Astrocyte of the hippocampus (primary cell): ENCODE results near the gene KIT.

Experiments used
- DNase-seq: peaks from one replicate; pipeline ENCODE4 v3.0.0; 2011; ENCODE audit warnings: low read depth, low spot score

Gene KIT

GRCh38 chr4:54700986-54701385 is 43.2 kb downstream of the KIT start:
- DNase-seq = no peak

GRCh38 chr4:54703182-54703581 is 45.4 kb downstream of the KIT start:
- no peak for DNase-seq

GRCh38 chr4:54707406-54707805 is 49.6 kb downstream of the KIT start:
- no peak for DNase-seq

GRCh38 chr4:54708339-54709279 is 50.9 kb downstream of the KIT start:
- no peak for DNase-seq

DNA sequence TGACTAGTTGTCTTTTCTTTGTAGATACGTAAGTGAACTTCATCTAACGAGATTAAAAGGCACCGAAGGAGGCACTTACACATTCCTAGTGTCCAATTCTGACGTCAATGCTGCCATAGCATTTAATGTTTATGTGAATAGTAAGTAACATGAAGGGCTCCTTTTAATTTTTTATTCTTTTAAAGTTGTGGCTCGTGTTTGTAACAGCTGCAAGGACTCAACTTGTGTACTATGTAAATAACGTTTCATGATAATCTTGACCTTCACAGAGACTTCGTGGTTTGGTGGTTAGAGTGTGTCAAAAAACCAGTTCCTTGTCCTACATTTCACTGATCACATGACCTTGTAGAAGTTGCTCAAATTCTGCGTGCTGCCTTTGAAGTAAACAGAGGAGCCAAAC is 51.6 kb downstream of the KIT start:
- no peak for DNase-seq

DNA sequence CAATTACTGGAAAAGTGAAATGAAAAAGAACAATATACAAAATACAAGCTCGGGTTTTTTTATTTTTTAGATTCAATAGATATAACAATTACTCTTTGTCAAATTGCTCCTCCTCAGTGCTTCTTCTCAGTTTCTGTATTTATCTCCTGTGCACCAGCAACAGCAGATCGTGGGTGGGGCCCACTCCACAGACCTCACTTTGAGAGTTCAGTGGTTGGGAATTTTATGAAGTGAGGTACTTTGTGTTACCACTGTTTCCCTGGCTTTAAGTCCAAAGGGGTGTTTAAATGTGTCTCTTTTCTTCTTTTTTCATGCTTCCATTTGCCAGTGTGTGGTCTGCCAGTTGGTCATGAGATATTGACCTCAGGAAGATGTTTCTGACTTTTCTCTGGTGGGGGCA is 54.4 kb downstream of the KIT start:
- DNase-seq = no peak

DNA sequence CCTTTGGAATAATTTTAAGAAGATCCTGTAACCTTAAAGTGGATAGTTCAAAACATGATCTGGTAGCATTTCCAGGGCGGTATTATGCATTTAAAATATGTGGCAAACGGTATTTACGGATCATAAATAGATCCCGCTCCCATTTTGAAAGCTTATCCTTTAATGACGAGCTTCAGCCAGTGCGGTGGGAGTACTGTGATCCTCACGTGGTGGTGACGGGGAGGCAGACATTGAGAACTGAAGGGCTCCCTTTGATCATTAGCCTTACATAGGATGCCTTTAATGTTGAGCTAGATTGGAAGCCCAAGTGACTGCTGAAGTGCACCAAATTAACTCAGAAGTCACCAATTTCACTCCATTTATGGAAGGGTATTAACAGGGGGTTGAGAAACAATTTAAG is 56.9 kb downstream of the KIT start:
- DNase-seq = no peak

- no peak for DNase-seq
Measured at GRCh38 chr4:54716478-54717065, 58.8 kb downstream of the KIT start.

GRCh38 chr4:54717694-54718093 is 59.9 kb downstream of the KIT start:
- DNase-seq = no peak

- peak; percentile 33 for DNase-seq
Measured at GRCh38 chr4:54719378-54719777, 61.6 kb downstream of the KIT start.

DNA sequence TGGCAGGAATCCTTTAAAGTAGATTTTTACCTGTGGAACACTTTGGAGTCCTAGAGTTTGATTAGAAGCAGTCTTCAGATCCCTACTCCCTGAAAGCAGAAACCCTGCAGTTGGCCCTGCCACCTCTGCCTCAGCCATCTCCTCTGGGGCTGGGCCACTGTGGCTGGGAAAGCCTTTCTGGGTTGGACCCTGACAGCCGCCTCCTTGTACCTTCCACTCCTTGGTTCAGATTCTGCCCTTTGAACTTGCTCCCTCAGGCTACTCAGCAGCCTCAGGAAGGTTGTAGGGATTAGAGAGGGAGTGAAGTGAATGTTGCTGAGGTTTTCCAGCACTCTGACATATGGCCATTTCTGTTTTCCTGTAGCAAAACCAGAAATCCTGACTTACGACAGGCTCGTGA is 65.5 kb downstream of the KIT start:
- DNase-seq = no peak

DNA sequence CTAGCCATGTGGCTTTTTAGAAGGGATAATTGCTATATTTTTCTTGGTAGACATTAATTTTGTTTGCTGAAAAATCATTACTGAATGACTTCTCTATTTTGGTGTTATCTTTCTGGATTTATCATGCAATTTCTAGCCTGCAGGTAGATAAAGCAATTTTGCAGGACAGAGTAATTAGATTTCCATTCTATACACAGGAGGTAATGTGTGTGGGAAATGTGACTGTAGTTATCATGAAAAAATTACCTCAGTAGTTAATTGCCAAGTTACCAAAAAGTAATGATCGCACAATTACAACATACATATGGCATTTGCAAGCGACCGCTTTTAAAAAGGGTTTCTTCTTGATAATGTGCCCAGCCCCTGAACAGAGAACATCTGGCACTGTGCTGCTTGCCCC is 66.1 kb downstream of the KIT start:
- no peak for DNase-seq

DNA sequence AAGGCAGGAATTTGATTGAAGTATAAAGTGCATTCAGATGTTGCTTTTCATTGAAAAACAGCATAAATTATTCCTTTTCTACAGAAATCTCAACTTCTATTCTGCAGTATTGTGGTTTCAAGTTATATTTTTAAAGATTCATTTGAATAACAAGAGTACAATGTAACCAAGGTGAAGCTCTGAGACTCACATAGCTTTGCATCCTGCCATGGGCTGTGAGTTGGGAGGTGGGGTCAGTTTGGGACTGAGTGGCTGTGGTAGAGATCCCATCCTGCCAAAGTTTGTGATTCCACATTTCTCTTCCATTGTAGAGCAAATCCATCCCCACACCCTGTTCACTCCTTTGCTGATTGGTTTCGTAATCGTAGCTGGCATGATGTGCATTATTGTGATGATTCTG is 69.2 kb downstream of the KIT start:
- DNase-seq = no peak

- no peak for DNase-seq
Measured at GRCh38 chr4:54727346-54727745, 69.6 kb downstream of the KIT start.

GRCh38 chr4:54728368-54728767 is 70.6 kb downstream of the KIT start:
- DNase-seq = no peak

DNA sequence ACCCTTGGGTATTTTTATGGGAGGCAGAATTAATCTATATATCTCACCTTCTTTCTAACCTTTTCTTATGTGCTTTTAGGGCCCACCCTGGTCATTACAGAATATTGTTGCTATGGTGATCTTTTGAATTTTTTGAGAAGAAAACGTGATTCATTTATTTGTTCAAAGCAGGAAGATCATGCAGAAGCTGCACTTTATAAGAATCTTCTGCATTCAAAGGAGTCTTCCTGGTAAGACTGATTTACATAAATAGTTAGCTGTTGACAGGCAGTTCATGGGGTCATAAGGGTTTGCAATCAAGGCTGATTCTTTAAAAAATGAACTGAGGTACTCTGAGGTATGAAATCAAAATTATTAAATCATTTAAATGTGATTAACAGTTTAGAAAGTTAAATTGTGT is 71.5 kb downstream of the KIT start:
- DNase-seq = no peak

GRCh38 chr4:54730581-54730980 is 72.8 kb downstream of the KIT start:
- no peak for DNase-seq

DNA sequence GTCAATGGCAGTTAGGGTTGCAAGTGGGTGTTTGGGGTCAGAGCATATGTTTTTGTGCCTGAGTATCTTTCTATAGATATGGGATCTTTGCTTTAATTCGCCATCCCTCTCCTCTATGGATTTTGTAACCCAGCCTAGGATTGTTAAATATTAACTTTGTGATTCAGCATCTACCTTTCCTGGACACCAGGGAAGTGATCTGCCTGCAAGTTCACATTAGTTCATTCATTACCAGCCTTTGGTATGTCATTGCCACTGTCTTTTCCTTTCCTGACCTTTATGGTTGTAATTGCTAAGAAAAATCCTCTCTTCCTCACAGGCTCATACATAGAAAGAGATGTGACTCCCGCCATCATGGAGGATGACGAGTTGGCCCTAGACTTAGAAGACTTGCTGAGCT is 73.8 kb downstream of the KIT start:
- no peak for DNase-seq

- no peak for DNase-seq
Measured at GRCh38 chr4:54731976-54732375, 74.2 kb downstream of the KIT start.

DNA sequence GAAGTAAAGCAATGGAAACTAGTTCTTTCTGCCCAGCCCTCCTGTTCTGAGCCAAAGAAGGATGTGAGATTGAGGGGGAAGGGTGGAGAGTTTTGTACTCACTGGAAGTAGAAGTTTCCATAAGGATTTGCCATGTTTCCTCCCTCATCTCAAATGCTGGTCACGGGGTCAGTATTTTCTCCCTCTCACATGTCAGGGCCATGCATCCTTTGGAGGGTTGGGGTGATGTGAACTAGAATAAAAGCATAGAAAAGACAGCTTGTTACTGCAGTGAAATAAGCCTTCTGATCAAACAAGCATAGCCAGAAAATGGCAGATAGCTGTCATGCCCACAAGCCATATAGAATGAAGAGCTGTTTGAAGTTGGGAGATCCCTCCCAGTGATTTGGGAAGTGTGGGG is 79.7 kb downstream of the KIT start:
- no peak for DNase-seq

- DNase-seq = peak; percentile 34
Measured at GRCh38 chr4:54741202-54741601, 83.4 kb downstream of the KIT start.

GRCh38 chr4:54742636-54743399 is 85.1 kb downstream of the KIT start:
- no peak for DNase-seq

- DNase-seq = no peak
Measured at GRCh38 chr4:54743562-54743961, 85.8 kb downstream of the KIT start.
